ENCODE measurements around the gene S100A16. TPM values are rescaled to one million over a fixed set of nuclear protein-coding genes. Genes with fewer than 3 reads are reported as not detected.

The S100A16 gene
- total RNA-seq, 4 donors from 2014 or later = 33.2 to 67.9 (median 48.2) TPM

DNA sequence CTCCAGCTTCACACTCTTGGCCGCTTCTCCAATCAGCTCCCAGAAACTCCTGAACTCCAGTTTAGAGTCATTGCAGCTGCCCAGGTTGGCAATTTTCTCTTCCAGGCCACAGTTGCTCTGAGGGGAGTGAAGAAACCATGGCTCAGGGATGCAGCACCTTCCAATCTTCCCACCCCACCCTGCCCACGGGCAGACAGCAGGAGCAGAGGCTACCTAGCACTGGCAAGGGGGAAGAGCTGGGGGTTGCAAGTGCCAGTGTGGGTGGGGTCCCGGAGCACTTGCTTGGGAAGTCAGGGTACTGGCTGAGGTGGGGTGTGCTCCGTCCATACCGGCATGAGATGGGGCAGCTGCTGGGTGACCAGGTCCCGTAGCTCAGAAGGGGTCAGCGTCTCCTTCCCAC lies 2.0 kb upstream of the S100A16 start:
- Histone ChIP-seq H3K27me3 (no peaks in the 10 kb centered on the region), H3K4me3 (no peak overlapping the region), H3K27ac (replicated peaks in 1 of 4) (no peak overlapping the region), H3K9me3 (no peaks in the 10 kb centered on the region), H3K4me1 (peaks cover 41 to 54% (median 45%) of the 10 kb centered on the region in 4 donors), H3K36me3 (peaks cover 0 to 18% (median 11%) of the 10 kb centered on the region in 4 donors)
- DNase-seq (ENCODE audit: extremely low spot score) = no peak
- 97% methylated on average over 5 of the region's 7 CpGs for WGBS
- TF ChIP-seq POLR2AphosphoS5 (IDR thresholded peaks at IDR 0.05) = no peak
- TF ChIP-seq POLR2A (IDR thresholded peaks at IDR 0.05; ENCODE audit: low read depth) = no peak
- no peak for TF ChIP-seq EP300 (IDR thresholded peaks at IDR 0.05)
- TF ChIP-seq, protein P1, sequence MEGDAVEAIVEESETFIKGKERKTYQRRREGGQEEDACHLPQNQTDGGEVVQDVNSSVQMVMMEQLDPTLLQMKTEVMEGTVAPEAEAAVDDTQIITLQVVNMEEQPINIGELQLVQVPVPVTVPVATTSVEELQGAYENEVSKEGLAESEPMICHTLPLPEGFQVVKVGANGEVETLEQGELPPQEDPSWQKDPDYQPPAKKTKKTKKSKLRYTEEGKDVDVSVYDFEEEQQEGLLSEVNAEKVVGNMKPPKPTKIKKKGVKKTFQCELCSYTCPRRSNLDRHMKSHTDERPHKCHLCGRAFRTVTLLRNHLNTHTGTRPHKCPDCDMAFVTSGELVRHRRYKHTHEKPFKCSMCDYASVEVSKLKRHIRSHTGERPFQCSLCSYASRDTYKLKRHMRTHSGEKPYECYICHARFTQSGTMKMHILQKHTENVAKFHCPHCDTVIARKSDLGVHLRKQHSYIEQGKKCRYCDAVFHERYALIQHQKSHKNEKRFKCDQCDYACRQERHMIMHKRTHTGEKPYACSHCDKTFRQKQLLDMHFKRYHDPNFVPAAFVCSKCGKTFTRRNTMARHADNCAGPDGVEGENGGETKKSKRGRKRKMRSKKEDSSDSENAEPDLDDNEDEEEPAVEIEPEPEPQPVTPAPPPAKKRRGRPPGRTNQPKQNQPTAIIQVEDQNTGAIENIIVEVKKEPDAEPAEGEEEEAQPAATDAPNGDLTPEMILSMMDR (IDR thresholded peaks at IDR 0.05) = no peak
- intact Hi-C loops (cut with DNase I) = loop anchor here (5.0 kb wide), 3 partner anchors 43 to 103 kb away; no protein-coding TSS in a partner anchor

DNA sequence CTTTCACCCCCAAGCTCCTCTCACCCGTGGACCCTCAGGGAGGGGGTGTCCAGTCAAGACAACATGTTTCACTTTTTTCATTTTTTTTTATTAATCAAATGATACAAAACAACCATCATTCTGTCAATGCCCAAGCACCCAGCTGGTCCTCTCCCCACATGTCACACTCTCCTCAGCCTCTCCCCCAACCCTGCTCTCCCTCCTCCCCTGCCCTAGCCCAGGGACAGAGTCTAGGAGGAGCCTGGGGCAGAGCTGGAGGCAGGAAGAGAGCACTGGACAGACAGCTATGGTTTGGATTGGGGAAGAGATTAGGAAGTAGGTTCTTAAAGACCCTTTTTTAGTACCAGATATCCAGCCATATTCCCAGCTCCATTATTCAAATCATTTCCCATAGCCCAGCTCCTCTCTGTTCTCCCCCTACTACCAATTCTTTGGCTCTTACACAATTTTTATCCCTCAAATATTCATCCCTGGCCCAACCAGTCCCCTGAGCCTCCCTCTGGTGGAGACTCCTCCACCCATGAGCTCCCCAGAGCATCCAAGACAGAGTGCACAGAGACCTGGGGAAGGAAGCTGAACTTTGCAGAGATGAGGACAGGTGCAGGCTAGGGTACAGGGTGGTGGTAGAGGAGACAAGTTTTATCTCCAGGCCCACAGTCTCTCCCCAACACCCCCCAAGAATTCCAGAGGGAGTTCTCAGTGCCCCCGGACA lies 1.4 kb upstream of the S100A16 start:
- intact Hi-C loops (cut with DNase I) = loop anchor here (5.0 kb wide), 1 partner anchor 102 kb away; no protein-coding TSS in a partner anchor
- Histone ChIP-seq H3K9me3 (no peaks in the 10 kb centered on the region), H3K4me1 (peaks cover 47 to 60% (median 51%) of the 10 kb centered on the region in 4 donors), H3K27me3 (no peaks in the 10 kb centered on the region), H3K36me3 (peaks cover 0 to 13% (median 10%) of the 10 kb centered on the region in 4 donors), H3K27ac (replicated peaks in 1 of 4) (no peak overlapping the region), H3K4me3 (no peak overlapping the region)
- DNase-seq (ENCODE audit: extremely low spot score) = no peak
- TF ChIP-seq POLR2AphosphoS5 (IDR thresholded peaks at IDR 0.05) = no peak
- WGBS = 65% methylated on average over 2 of the region's 2 CpGs

DNA sequence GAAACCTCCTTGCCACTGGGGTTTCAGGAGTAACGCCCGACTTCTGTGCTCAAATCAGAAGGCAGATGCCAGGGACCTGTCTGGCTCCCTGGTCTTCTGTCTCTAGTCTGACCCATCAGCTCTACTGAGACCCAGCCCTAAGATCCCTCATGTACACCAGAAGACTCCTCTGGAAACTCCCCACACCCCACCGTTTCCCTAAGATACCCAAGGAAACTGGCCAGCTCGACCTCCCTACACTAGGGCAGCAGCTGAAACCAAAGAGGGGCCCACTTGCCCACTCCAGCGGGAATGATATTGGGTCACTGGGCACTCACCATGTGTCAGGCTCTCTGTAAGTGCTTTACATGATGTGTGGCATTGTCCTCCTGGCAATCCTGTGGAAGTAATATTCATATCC lies 469 bp upstream of the S100A16 start:
- no peaks in the 10 kb centered on the region for H3K27me3 ChIP-seq
- H3K4me1 ChIP-seq = peaks cover 54 to 69% (median 59%) of the 10 kb centered on the region in 4 donors
- peak overlapping the region; percentile 85 to 90 (median 88) for H3K27ac ChIP-seq (replicated peaks in 1 of 4)
- TF ChIP-seq EP300 (IDR thresholded peaks at IDR 0.05) = no peak
- TF ChIP-seq POLR2A (IDR thresholded peaks at IDR 0.05; ENCODE audit: low read depth) = no peak
- TF ChIP-seq, protein P1 (IDR thresholded peaks at IDR 0.05) = no peak
- no peak for TF ChIP-seq POLR2AphosphoS5 (IDR thresholded peaks at IDR 0.05)
- intact Hi-C loops (cut with DNase I) = loop anchor here (5.0 kb wide), 1 partner anchor 101 kb away; no protein-coding TSS in a partner anchor
- no peak for DNase-seq (ENCODE audit: extremely low spot score)
- WGBS = 74% methylated on average over 5 of the region's 5 CpGs
- H3K9me3 ChIP-seq = no peaks in the 10 kb centered on the region
- peak overlapping the region; percentile 64 to 72 (median 69) for H3K4me3 ChIP-seq
- H3K36me3 ChIP-seq = peaks cover 0 to 3% (median 1%) of the 10 kb centered on the region in 4 donors

DNA sequence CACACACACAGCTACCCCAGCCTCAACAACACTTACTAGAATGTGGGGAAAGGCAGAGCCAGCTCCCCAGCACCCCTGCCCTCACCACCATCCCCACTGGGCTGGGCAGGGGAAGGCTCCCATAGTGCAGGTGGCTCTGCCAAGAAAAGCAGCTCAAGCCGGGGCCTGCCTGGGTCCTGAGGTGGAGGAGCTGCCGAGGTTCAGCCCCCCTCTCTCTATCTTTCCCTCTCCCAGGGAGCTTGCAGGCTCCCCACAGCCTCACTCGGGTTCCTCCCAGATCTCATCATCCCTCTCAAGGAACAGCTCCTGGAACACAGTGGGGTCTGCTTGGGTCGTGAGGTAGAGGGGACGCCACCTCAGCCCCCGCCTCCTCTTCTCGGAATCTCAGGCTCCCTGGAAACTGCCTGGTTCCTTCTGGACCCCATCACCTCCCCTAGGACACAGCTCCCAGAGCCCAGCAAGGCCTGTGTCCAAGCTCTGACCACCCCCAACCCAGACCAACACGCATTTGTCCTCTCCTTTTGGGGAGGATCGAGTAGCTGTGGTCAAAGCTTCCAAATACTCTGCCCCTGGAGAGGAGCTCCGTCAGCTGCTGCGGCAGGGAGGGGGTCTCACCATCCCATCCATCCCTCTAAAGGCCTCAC lies 704 bp downstream of the S100A16 start:
- 43% methylated on average over 11 of the region's 11 CpGs for WGBS
- TF ChIP-seq EP300 (IDR thresholded peaks at IDR 0.05) (no peak), POLR2A (IDR thresholded peaks at IDR 0.05; ENCODE audit: low read depth) (no peak), POLR2AphosphoS5 (IDR thresholded peaks at IDR 0.05) (no peak)
- TF ChIP-seq, protein P1 (IDR thresholded peaks at IDR 0.05) = no peak
- Histone ChIP-seq H3K9me3 (no peaks in the 10 kb centered on the region), H3K36me3 (peaks cover 4 to 9% (median 7%) of the 10 kb centered on the region in 4 donors), H3K27me3 (no peaks in the 10 kb centered on the region), H3K4me1 (peaks cover 46 to 75% (median 63%) of the 10 kb centered on the region in 4 donors), H3K4me3 (peak overlapping the region; percentile 64 to 72 (median 69)), H3K27ac (replicated peaks in 1 of 4) (peak overlapping the region; percentile 85 to 90 (median 88))
- intact Hi-C loops (cut with DNase I) = loop anchor here (5.0 kb wide), 1 partner anchor 100 kb away; no protein-coding TSS in a partner anchor
- DNase-seq (ENCODE audit: extremely low spot score) = no peak

DNA sequence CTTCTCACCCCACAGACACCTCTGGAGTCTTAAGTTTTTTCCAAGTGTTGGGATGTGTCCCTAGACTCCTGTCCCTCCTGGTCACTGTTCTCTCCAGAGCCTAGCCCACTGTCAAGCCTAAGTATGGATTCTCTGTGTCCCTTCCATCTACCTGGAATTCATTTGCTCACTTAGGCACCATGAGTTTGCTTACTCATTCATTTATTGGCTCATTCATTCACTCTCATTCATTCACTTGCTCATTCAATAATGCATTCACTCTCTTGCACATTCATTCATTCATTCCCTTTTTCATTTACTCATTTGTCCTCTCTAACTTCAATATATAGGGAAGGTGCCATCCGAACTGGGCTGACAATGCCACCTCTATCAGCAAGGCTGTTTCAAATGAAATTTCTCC lies 1.6 kb downstream of the S100A16 start:
- Histone ChIP-seq H3K36me3 (peaks cover 6 to 17% (median 16%) of the 10 kb centered on the region in 4 donors), H3K27ac (replicated peaks in 1 of 4) (peak overlapping the region in 3 of 4 donors; percentile 83 to 85 (median 85)), H3K9me3 (no peaks in the 10 kb centered on the region), H3K4me1 (peaks cover 41 to 71% (median 59%) of the 10 kb centered on the region in 4 donors), H3K4me3 (peak overlapping the region; percentile 64 to 72 (median 69)), H3K27me3 (no peaks in the 10 kb centered on the region)
- intact Hi-C loops (cut with DNase I) = loop anchor here (5.0 kb wide), 1 partner anchor 99 kb away; no protein-coding TSS in a partner anchor
- no peak for DNase-seq (ENCODE audit: extremely low spot score)
- WGBS = 83% methylated on average over 1 of the region's 1 CpG
- TF ChIP-seq, protein P1 (IDR thresholded peaks at IDR 0.05) = no peak
- TF ChIP-seq POLR2A (IDR thresholded peaks at IDR 0.05; ENCODE audit: low read depth) = no peak
- TF ChIP-seq EP300 (IDR thresholded peaks at IDR 0.05) = no peak
- no peak for TF ChIP-seq POLR2AphosphoS5 (IDR thresholded peaks at IDR 0.05)
